GM12872 (cell line): ENCODE results near the gene CDK14.

Experiments used
- TF ChIP-seq, protein P1 (sequence below): IDR thresholded peaks from 3 replicates; pipeline ENCODE4 v1.5.1; 2011; ENCODE audit warnings: low read depth, mild to moderate bottlenecking, low read length, moderate library complexity; ENCODE audit not compliant: insufficient read depth

The CDK14 gene

DNA sequence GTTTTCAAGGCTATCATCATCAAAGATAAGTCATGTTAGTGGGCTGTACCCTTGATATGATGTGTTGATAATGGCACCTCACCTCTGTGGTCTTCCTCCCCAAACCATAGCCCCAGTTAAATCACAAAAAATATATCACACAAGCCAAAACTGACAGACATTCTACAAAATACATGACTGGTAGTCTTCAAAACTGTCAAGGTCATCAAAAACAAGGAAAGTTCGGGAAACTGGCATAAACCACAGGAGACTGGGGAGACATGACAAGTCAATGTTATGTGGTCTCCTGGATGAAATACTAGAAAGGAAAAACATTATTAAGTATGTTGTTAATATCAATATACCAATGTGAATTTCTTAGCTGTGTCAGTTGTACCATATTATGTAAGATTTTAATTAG, 388.6 kb downstream of the CDK14 start:
- TF ChIP-seq, protein P1, sequence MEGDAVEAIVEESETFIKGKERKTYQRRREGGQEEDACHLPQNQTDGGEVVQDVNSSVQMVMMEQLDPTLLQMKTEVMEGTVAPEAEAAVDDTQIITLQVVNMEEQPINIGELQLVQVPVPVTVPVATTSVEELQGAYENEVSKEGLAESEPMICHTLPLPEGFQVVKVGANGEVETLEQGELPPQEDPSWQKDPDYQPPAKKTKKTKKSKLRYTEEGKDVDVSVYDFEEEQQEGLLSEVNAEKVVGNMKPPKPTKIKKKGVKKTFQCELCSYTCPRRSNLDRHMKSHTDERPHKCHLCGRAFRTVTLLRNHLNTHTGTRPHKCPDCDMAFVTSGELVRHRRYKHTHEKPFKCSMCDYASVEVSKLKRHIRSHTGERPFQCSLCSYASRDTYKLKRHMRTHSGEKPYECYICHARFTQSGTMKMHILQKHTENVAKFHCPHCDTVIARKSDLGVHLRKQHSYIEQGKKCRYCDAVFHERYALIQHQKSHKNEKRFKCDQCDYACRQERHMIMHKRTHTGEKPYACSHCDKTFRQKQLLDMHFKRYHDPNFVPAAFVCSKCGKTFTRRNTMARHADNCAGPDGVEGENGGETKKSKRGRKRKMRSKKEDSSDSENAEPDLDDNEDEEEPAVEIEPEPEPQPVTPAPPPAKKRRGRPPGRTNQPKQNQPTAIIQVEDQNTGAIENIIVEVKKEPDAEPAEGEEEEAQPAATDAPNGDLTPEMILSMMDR: no peak

DNA sequence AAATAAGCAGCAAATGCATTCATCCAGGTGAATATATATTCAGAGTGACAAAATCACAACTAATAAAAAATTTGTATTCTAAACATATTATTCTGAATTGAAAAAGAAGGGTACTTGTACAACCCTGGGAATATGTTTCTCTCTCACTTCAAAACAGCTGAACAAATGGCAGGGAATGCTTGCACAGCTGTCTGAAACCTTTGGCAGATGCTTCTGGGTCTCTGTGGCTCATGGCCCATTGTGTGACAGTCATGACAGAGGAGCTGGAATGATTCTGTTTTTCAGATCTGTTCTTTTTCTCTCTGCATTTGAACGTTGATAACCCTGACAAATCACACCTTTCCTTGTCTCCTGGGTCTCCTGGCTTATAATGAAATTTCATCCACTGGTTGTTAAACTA, 392.4 kb downstream of the CDK14 start:
- TF ChIP-seq, protein P1: no peak

DNA sequence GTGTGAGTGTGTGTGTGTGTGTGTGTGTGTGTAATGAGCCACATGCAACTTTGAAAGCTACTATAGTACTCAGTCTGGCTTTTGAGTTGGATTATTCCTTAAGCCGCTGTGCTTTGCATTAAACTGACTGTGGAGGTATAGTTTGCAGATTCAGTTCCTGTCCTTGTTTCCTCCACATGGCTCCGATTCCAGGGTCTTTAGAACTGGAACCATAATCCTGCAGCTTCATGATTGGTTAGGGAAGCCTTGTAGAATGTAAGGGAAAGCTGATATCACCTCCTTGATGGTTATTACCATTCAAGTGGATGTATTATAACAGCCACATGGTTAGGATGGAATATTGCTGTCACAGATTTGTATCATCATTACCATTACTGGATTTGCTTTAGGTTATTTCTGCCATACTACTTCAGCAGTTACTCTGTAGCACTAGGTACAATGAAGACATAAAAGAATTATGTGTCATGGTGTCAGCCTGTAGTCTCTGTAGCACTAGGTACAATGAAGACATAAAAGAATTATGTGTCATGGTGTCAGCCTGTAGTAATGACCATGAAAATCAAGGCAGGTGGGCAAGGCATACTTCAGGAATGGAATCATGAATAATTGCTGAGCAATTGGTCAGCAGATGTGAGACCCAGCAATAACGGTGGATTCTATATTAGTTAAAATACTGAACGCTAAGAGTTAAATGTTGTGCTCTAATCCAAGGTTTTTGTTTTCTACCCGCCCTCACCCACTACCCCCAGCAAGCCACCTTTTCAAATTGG, 393.1 kb downstream of the CDK14 start:
- TF ChIP-seq, protein P1: no peak

DNA sequence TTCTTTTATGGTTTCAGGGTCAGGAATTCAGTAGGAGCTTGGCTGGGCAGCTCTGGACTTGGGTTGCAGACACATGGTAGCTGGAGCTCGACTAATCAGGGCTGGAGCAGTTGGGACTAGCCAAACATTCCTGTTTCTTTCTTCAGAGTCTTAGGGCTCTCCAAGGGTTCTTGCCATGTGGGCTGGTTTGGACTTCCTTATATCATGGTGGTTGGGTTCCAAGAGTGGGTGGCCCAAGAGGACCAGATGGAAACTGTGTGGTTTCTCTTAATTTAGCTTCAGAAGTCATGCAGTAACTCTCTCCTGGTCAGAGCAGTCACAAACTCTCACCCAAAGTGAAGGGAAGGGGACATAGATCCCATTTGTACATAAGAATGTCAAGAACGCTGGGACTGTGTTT, 398.0 kb downstream of the CDK14 start:
- TF ChIP-seq, protein P1: no peak

DNA sequence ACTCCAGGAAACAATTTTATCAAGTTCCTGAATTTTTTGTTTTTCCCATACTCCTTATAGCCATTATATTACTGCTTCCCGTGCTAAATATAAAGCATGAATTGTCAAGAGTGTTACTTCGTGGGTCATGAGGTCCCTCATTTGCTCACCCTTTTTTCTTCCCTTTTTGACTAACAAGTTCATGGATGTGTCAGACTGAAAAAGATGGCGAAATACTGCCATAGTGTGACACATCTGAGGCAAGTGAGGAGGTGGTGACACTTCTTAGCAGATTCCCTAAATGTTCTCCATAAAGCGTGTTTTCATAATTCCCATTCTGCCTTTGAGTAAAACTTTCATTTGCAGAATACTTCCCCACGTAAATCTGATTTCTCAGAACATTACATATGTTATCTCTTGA, 398.5 kb downstream of the CDK14 start:
- TF ChIP-seq, protein P1: no peak

DNA sequence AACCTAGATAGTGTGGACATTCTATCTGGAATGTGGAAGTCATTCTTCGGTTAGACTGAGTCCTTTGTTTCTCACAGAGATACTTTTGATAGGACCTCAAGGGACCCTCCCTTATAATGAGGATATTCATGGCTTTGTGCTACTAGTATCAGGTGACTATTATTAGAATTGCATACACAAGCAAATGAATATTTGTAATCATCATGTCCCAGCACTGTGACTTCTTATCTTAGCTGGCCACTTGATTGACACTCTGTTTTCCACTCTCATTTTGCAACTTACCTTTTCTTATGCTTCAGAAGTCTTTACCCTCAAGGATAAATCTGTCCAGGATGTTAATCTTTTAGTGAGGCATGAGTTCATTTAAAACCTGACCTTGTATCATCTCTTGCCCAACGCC, 399.9 kb downstream of the CDK14 start:
- TF ChIP-seq, protein P1: no peak

DNA sequence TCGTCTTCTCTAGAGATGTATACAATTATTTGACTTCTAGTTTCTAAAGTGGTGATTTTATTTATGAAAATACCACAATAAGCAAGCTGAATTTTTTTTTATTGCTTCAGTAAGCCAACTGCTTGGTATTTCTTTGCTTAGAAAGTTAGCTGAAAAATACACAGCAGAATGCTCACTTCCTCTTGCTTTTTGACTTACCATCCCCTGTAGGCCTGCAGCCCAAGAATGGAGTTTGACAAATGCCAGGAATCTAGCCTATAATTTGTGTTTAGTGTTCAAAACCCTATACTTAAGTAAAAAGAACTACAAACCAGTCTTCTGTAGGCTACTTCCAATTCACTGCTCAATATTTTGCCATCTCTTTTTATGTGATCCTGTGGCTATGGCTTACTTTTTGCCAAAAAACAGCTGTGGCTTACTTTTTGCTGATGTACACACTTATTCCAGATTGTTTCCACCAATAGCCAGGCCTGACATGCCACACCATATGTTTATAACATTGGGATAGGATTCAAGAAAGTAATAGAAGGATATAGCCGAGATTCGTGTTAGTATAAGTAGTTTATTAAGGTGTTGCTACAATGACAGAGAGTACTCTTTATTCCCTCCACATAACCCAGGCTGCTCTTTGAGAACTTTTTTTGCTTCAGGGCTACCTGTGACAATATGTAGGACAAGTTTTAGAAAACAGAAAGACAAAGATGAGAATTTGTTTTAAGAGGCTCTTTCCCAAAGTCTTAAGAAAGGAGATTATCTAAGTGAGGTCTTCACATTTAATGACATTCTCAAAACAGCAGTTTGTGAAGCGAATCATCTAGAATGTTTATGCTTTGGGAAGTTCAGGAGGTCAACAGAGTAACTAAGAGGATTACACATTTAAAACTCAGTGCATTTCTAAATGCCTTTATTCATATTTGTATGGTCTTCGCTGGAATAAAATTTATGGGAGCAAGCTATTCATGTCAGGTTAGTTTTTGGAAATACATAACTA, 404.2 kb downstream of the CDK14 start:
- TF ChIP-seq, protein P1: no peak
